K562 (cell line): ENCODE results near the gene EFCAB13. TPM values are rescaled to one million over a fixed set of nuclear protein-coding genes. Genes with fewer than 3 reads are reported as not detected.
A peak's percentile ranks its signal among the peaks of the same experiment; 100 is the strongest.

ENCODE experiments used
- BCL6 ChIP-seq: fragments of 250-450 bp; sonication (Bioruptor Pico); IDR thresholded peaks from 2 replicates; pipeline ENCODE4 v1.4.0; 2020
- HDAC8 ChIP-seq: fragments of 450-650 bp; IDR thresholded peaks from 2 replicates; pipeline ENCODE4 v1.6.1; 2016; ENCODE audit warnings: mild to moderate bottlenecking, missing genetic modification characterization, moderate library complexity, missing compliant biosample characterization
- MAZ ChIP-seq, 2 experiments: fragments of 450-650 bp in 1 of 2; sonication (generic) in 1 of 2; formaldehyde crosslinking; IDR thresholded peaks in 1 of 2; conservative IDR thresholded peaks in 1 of 2; 2 replicates each; pipeline versions ENCODE4 v1.4.0 to v1.5.0; 2020; ENCODE audit warnings: mild to moderate bottlenecking in 1 of 2, missing genetic modification reagents in 1 of 2
- POLR2G ChIP-seq: fragments of 200-400 bp; formaldehyde crosslinking; IDR thresholded peaks from 2 replicates; pipeline ENCODE4 v1.6.1; 2017; ENCODE audit warnings: low read depth, mild to moderate bottlenecking, antibody characterized with exemption, low read length, moderate library complexity
- SRF ChIP-seq, 2 experiments: fragments of 250-450, 450-650 bp in 1 of 2; sonication (Bioruptor Pico) in 1 of 2; sonication (generic) in 1 of 2; formaldehyde crosslinking; IDR thresholded peaks; 2 replicates each; pipeline versions ENCODE4 v1.5.0 to v1.5.1; 2020 to 2022; ENCODE audit warnings: mild to moderate bottlenecking in 1 of 2, missing genetic modification reagents in 1 of 2
- ZKSCAN3 ChIP-seq: fragments of 250-450 bp; sonication (Bioruptor Pico); IDR thresholded peaks from 2 replicates; pipeline ENCODE4 v1.4.0; 2020
- ZNF224 ChIP-seq: sonication (generic); formaldehyde crosslinking; IDR thresholded peaks from 2 replicates; pipeline ENCODE4 v1.8.0; 2022; ENCODE audit warnings: mild to moderate bottlenecking, missing genetic modification reagents
- ZNF584 ChIP-seq: fragments of 200-800 bp; sonication (Bioruptor generic); IDR thresholded peaks from 2 replicates; pipeline ENCODE4 v1.6.1; 2016; ENCODE audit warnings: low read depth, mild to moderate bottlenecking, missing genetic modification characterization, missing compliant biosample characterization
- polyA plus RNA-seq, 8 experiments: library from polyadenylated mRNA; depleted of rRNA in 4 of 8; stranded (reverse) in 5 of 8; unstranded in 3 of 8; fragments of >200 nt; fragmentation: Nextera tagmentation in 2 of 8; fragmentation: Illumina TruSeq in 1 of 8; extraction: Ambion mirVana in 2 of 8; extraction: Trizol in 1 of 8; gene quantifications; 2 replicates each; pipeline versions ENCODE4 v1.2.1 to v1.2.3, GENCODE V29; 2011 to 2014; ENCODE audit warnings: inconsistent platforms in 1 of 8, missing spikeins in 1 of 8
- total RNA-seq, 7 experiments: library from RNA; depleted of rRNA in 6 of 7; stranded (reverse); fragments of >200 nt in 6 of 7; fragmentation: Illumina TruSeq in 2 of 7; extraction: Trizol in 2 of 7; gene quantifications; 2 replicates each; pipeline versions ENCODE4 v1.2.1 to v1.2.3, GENCODE V29; 2011 to 2021; ENCODE audit warnings: low replicate concordance in 1 of 7
- TF ChIP-seq, protein P1 (sequence below): fragments of 250-450 bp; sonication (Bioruptor Pico); IDR thresholded peaks from 2 replicates; pipeline ENCODE4 v1.8.0; 2022; ENCODE audit warnings: moderate library complexity, mild to moderate bottlenecking, inconsistent platforms
- TF ChIP-seq, protein P2 (sequence below), 2 experiments: fragments of 450-650 bp in 1 of 2; sonication (generic) in 1 of 2; formaldehyde crosslinking in 1 of 2; IDR thresholded peaks in 1 of 2; conservative IDR thresholded peaks in 1 of 2; 2 replicates each; pipeline versions ENCODE4 v1.6.1 to v1.8.1; 2016 to 2023; ENCODE audit warnings: mild to moderate bottlenecking in 2 of 2, moderate library complexity in 2 of 2, inconsistent platforms in 1 of 2, missing genetic modification reagents in 1 of 2
- TF ChIP-seq, protein P3 (sequence below): fragments of 450-650 bp; IDR thresholded peaks from 2 replicates; pipeline ENCODE4 v1.7.1; 2018; ENCODE audit warnings: mild to moderate bottlenecking, low read depth; ENCODE audit not compliant: partially characterized antibody

Gene EFCAB13
- total and polyA plus RNA-seq, 9 of the 15 experiments (the other 6 are each of a cell fraction or from before 2014, with no cell fraction given) = 0.32 to 1.3 (median 0.95) TPM

GRCh38 chr17:47288531-47289116, 35.1 kb upstream of the EFCAB13 start (continued):
- TF ChIP-seq, protein P1, sequence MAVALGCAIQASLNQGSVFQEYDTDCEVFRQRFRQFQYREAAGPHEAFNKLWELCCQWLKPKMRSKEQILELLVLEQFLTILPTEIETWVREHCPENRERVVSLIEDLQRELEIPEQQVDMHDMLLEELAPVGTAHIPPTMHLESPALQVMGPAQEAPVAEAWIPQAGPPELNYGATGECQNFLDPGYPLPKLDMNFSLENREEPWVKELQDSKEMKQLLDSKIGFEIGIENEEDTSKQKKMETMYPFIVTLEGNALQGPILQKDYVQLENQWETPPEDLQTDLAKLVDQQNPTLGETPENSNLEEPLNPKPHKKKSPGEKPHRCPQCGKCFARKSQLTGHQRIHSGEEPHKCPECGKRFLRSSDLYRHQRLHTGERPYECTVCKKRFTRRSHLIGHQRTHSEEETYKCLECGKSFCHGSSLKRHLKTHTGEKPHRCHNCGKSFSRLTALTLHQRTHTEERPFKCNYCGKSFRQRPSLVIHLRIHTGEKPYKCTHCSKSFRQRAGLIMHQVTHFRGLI (CRISPR knock-in tag) = 0 out of 2 replicates have a peak, but pooled peaks have one; percentile 14
- TF ChIP-seq POLR2G (no peak), MAZ (CRISPR knock-in tag; conservative IDR thresholded peaks at IDR 0.05 in 1 of 2, IDR thresholded peaks at IDR 0.05 in 1 of 2) (peak; percentile 36 to 63; a peak in 3 of 4 replicates), BCL6 (CRISPR knock-in tag) (peak; percentile 69), ZNF584 (CRISPR knock-in tag) (peak; percentile 81), HDAC8 (tag) (peak; percentile 87), SRF (CRISPR knock-in tag; IDR thresholded peaks at IDR 0.05) (peak in 1 of 2 experiments; percentile 94; a peak in 2 of 4 replicates), ZNF224 (CRISPR knock-in tag) (no peak), ZKSCAN3 (CRISPR knock-in tag) (no peak)
- TF ChIP-seq, protein P2, sequence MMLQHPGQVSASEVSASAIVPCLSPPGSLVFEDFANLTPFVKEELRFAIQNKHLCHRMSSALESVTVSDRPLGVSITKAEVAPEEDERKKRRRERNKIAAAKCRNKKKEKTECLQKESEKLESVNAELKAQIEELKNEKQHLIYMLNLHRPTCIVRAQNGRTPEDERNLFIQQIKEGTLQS (IDR thresholded peaks at IDR 0.05) = peak; percentile 77
- TF ChIP-seq, protein P2 (CRISPR knock-in tag; conservative IDR thresholded peaks at IDR 0.05) = no peak
- TF ChIP-seq, protein P3, sequence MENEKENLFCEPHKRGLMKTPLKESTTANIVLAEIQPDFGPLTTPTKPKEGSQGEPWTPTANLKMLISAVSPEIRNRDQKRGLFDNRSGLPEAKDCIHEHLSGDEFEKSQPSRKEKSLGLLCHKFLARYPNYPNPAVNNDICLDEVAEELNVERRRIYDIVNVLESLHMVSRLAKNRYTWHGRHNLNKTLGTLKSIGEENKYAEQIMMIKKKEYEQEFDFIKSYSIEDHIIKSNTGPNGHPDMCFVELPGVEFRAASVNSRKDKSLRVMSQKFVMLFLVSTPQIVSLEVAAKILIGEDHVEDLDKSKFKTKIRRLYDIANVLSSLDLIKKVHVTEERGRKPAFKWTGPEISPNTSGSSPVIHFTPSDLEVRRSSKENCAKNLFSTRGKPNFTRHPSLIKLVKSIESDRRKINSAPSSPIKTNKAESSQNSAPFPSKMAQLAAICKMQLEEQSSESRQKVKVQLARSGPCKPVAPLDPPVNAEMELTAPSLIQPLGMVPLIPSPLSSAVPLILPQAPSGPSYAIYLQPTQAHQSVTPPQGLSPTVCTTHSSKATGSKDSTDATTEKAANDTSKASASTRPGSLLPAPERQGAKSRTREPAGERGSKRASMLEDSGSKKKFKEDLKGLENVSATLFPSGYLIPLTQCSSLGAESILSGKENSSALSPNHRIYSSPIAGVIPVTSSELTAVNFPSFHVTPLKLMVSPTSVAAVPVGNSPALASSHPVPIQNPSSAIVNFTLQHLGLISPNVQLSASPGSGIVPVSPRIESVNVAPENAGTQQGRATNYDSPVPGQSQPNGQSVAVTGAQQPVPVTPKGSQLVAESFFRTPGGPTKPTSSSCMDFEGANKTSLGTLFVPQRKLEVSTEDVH = no peak
